Esophagus squamous epithelium (tissue), 4 donors: ENCODE measurements around the gene ARHGAP28.
A peak's percentile ranks its signal among the peaks of the same experiment; 100 is the strongest.

Experiments
- CTCF ChIP-seq, 6 experiments: fragments of 450-650 bp in 4 of 6; fragments of 200-600 bp in 2 of 6; sonication (generic) in 2 of 6; IDR thresholded peaks; one replicate each; pipeline ENCODE4 v1.5.1; 2016 to 2019; ENCODE audit warnings: antibody characterized with exemption in 6 of 6, mild to moderate bottlenecking in 4 of 6, moderate library complexity in 4 of 6
- POLR2A ChIP-seq, 4 donors: fragments of 450-650 bp; IDR thresholded peaks; one replicate each; pipeline ENCODE4 v1.6.1; 2017; ENCODE audit warnings: antibody characterized with exemption in 4 of 4, mild to moderate bottlenecking in 4 of 4, moderate library complexity in 3 of 4

DNA sequence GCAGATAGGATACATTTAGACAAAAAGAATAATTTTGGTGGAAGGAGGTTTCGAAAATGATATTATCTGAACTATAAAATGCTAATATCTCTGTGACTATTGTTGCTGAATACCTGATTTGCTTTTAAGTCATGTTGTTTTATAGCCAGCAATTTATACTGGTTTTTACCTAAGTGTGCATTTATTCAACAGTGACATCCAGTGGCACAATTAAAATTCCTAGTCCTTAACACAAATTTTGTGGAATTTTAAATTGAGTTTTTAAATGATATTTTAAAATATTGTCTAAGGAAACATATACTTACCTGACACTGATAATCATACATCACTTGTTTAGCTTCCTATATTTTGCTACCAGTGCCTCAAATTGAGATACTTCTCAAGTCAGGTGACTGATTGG is 144.8 kb downstream of the ARHGAP28 start:
- TF ChIP-seq CTCF (IDR thresholded peaks at IDR 0.05), result peak in 1 of 6 experiments; percentile 21
- no peak for TF ChIP-seq POLR2A (IDR thresholded peaks at IDR 0.05)
